T-helper 2 cell treated with Interferon-gamma antibody and Interleukin-4, amounts not matched to agents 100 ng/mL and 5 ng/mL, for 36 hours (primary cell): ENCODE data around the gene FRAS1. TPM values are rescaled to one million over a fixed set of nuclear protein-coding genes. Genes with fewer than 3 reads are reported as not detected.
"Not testable (repeated sequence)": the region's sequence is repeated elsewhere in the genome, so short reads cannot be mapped to it uniquely, and the experiment has no call there.

ENCODE experiments used
- intact Hi-C: fragments of 100-400 bp; cut with micrococcal nuclease; formaldehyde crosslinking; loops from one replicate; pipeline ENCODE4 v1.15.1; 2023
- total RNA-seq: library from RNA; stranded (reverse); gene quantifications from 2 replicates; pipeline ENCODE4 v1.2.3, GENCODE V29; 2022

The FRAS1 gene
- total RNA-seq, 1 donor from 2014 or later, result not detected

GRCh38 chr4:78534286-78534955 is 477.3 kb downstream of the FRAS1 start:
- intact Hi-C loops, result no loop called here

GRCh38 chr4:78542373-78542772 is 485.2 kb downstream of the FRAS1 start:
- intact Hi-C loops, result no loop called here

- intact Hi-C loops, result no loop called here
These were observed 486.5 kb downstream of the FRAS1 start for GRCh38 chr4:78543424-78544125.

GRCh38 chr4:78544678-78545077 is 487.6 kb downstream of the FRAS1 start:
- intact Hi-C loops, result no loop called here

- intact Hi-C loops, result no loop called here
These were observed 488.4 kb downstream of the FRAS1 start for GRCh38 chr4:78545275-78546246.

GRCh38 chr4:78547899-78548298 is 490.8 kb downstream of the FRAS1 start:
- intact Hi-C loops, result not testable (repeated sequence)

GRCh38 chr4:78548889-78549288 is 491.8 kb downstream of the FRAS1 start:
- intact Hi-C loops, result not testable (repeated sequence)

- intact Hi-C loops, result no loop called here
These were observed 494.6 kb downstream of the FRAS1 start, which contains the start of gene ANXA3 for GRCh38 chr4:78551420-78552351. TSS of gene ANXA3 (plus strand) at chr4:78551770. CDS start at chr4:78554474, 2,704 bp downstream.

GRCh38 chr4:78552389-78553042 is 495.4 kb downstream of the FRAS1 start:
- intact Hi-C loops, result no loop called here

- intact Hi-C loops, result no loop called here
These were observed 495.9 kb downstream of the FRAS1 start for GRCh38 chr4:78553043-78553396.

- intact Hi-C loops, result no loop called here
These were observed 496.5 kb downstream of the FRAS1 start for GRCh38 chr4:78553529-78554060.

- intact Hi-C loops, result no loop called here
These were observed 499.5 kb downstream of the FRAS1 start for GRCh38 chr4:78556665-78557064.

- intact Hi-C loops, result no loop called here
These were observed 500.7 kb downstream of the FRAS1 start for GRCh38 chr4:78557841-78558240.

- intact Hi-C loops, result no loop called here
These were observed 501.3 kb downstream of the FRAS1 start for GRCh38 chr4:78558410-78558809.

- intact Hi-C loops, result no loop called here
These were observed 503.3 kb downstream of the FRAS1 start for GRCh38 chr4:78560296-78560963.

GRCh38 chr4:78561677-78562076 is 504.6 kb downstream of the FRAS1 start:
- intact Hi-C loops, result no loop called here

GRCh38 chr4:78562687-78563086 is 505.6 kb downstream of the FRAS1 start:
- intact Hi-C loops, result no loop called here

GRCh38 chr4:78565971-78566372 is 508.8 kb downstream of the FRAS1 start:
- intact Hi-C loops, result no loop called here

GRCh38 chr4:78566834-78567499 is 509.8 kb downstream of the FRAS1 start:
- intact Hi-C loops, result no loop called here
